K562 (cell line): Measurements from ENCODE around the gene R3HDM2. TPM values are rescaled to one million over a fixed set of nuclear protein-coding genes. Genes with fewer than 3 reads are reported as not detected.

Experiments used
- ESRRA ChIP-seq: fragments of 450-650 bp; IDR thresholded peaks from 2 replicates; pipeline ENCODE4 v1.6.1; 2014; ENCODE audit warnings: low read depth, mild to moderate bottlenecking, moderate library complexity, borderline replicate concordance
- ETS2 ChIP-seq: IDR thresholded peaks from 2 replicates; pipeline ENCODE4 v1.6.1; 2016; ENCODE audit warnings: borderline replicate concordance, missing genetic modification characterization, mild to moderate bottlenecking, moderate library complexity, missing compliant biosample characterization; ENCODE audit not compliant: poor library complexity, severe bottlenecking
- HMG20B ChIP-seq: fragments of 250-450 bp; sonication (Bioruptor Pico); IDR thresholded peaks from 2 replicates; pipeline ENCODE4 v1.5.0; 2021; ENCODE audit warnings: mild to moderate bottlenecking
- NCOA1 ChIP-seq: fragments of 450-650 bp; IDR thresholded peaks from 2 replicates; pipeline ENCODE4 v1.6.1; 2016; ENCODE audit warnings: low read depth
- RAD21 ChIP-seq, 2 experiments: fragments of 250-450 bp in 1 of 2; fragments of 450-650 bp in 1 of 2; sonication (Bioruptor Pico) in 1 of 2; formaldehyde crosslinking in 1 of 2; IDR thresholded peaks in 1 of 2; conservative IDR thresholded peaks in 1 of 2; 2 replicates each; pipeline versions ENCODE4 v1.4.0 to v1.8.0; 2020 to 2022; ENCODE audit warnings: mild to moderate bottlenecking in 2 of 2, moderate library complexity in 1 of 2
- ZNF3 ChIP-seq: fragments of 250-450 bp; sonication (Bioruptor Pico); IDR thresholded peaks from 2 replicates; pipeline ENCODE4 v1.5.0; 2021; ENCODE audit warnings: mild to moderate bottlenecking, moderate library complexity
- ZNF347 ChIP-seq: fragments of 450-650 bp; formaldehyde crosslinking; IDR thresholded peaks from 2 replicates; pipeline ENCODE4 v1.4.0; 2020; ENCODE audit warnings: low read depth, mild to moderate bottlenecking, moderate library complexity
- ZSCAN32 ChIP-seq: fragments of 450-650 bp; formaldehyde crosslinking; IDR thresholded peaks from 2 replicates; pipeline ENCODE4 v1.4.0; 2020; ENCODE audit warnings: mild to moderate bottlenecking, moderate library complexity
- polyA plus RNA-seq, 8 experiments: library from polyadenylated mRNA; depleted of rRNA in 4 of 8; stranded (reverse) in 5 of 8; unstranded in 3 of 8; fragments of >200 nt; fragmentation: Nextera tagmentation in 2 of 8; fragmentation: Illumina TruSeq in 1 of 8; extraction: Ambion mirVana in 2 of 8; extraction: Trizol in 1 of 8; gene quantifications; 2 replicates each; pipeline versions ENCODE4 v1.2.1 to v1.2.3, GENCODE V29; 2011 to 2014; ENCODE audit warnings: inconsistent platforms in 1 of 8, missing spikeins in 1 of 8
- total RNA-seq, 7 experiments: library from RNA; depleted of rRNA in 6 of 7; stranded (reverse); fragments of >200 nt in 6 of 7; fragmentation: Illumina TruSeq in 2 of 7; extraction: Trizol in 2 of 7; gene quantifications; 2 replicates each; pipeline versions ENCODE4 v1.2.1 to v1.2.3, GENCODE V29; 2011 to 2021; ENCODE audit warnings: low replicate concordance in 1 of 7
- TF ChIP-seq, protein P1 (sequence below), 2 experiments: fragments of 450-650 bp; IDR thresholded peaks; 2 replicates each; pipeline ENCODE4 v1.6.1; 2018; ENCODE audit warnings: mild to moderate bottlenecking in 2 of 2, low read depth in 1 of 2; ENCODE audit not compliant: partially characterized antibody in 2 of 2
- TF ChIP-seq, protein P2 (sequence below): sonication (generic); formaldehyde crosslinking; IDR thresholded peaks from 2 replicates; pipeline ENCODE4 v1.8.0; 2022; ENCODE audit warnings: mild to moderate bottlenecking, missing genetic modification reagents
- TF ChIP-seq, protein P3 (sequence below): fragments of 450-650 bp; IDR thresholded peaks from 2 replicates; pipeline ENCODE4 v1.6.1; 2016; ENCODE audit warnings: borderline replicate concordance
- TF ChIP-seq, protein P4 (sequence below): fragments of 250-450 bp; sonication (Bioruptor Pico); IDR thresholded peaks from 2 replicates; pipeline ENCODE4 v1.8.0; 2021; ENCODE audit warnings: moderate library complexity, mild to moderate bottlenecking, inconsistent platforms
- TF ChIP-seq, protein P5 (sequence below): fragments of 450-650 bp; IDR thresholded peaks from 2 replicates; pipeline ENCODE4 v1.6.1; 2017; ENCODE audit warnings: antibody characterized with exemption
- TF ChIP-seq, protein P6 (sequence below): sonication (generic); formaldehyde crosslinking; IDR thresholded peaks from 2 replicates; pipeline ENCODE4 v1.8.0; 2022; ENCODE audit warnings: missing genetic modification reagents, mild to moderate bottlenecking, moderate library complexity, borderline replicate concordance
- TF ChIP-seq, protein P7 (sequence below): fragments of 450-650 bp; IDR thresholded peaks from 2 replicates; pipeline ENCODE4 v1.6.1; 2016; ENCODE audit warnings: missing biosample characterization, missing genetic modification characterization

R3HDM2 gene
- total and polyA plus RNA-seq, 9 of the 15 experiments (the other 6 are each of a cell fraction or from before 2014, with no cell fraction given) = 3.3 to 18.8 (median 9.0) TPM

DNA sequence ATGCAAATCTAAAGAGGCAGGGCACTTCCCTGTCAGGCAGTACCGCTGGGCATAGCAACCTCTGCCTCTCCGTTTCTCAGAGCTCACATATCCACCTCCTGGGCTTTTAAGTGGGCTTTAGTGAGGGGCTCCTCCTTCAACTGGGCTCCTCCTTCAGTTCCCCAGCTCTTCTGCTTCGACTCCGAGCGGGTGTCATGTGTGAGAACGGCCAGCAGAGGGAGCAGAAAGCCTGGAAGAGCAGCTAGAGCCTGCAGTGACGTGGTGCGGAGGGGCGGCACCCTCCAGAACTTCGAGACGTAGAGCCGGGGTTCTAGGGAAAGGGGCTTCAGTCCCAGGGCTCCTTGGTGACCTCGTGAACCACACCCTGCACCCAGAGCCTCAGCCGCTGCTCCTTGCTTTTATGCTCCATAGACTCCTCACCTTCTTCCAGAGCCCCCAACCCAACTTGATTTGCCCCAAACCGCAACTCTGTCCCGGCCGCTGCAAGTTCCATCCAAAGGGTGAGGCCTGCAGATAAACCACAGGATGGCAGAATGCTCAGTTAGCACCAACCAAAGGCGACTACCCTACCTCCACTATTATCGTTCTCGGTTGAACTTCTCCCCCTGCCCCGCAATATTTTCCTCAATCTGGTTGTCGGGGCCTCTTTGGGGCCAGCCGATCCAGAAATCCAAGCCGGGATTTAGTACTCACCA lies 28.4 kb upstream of the R3HDM2 start (continued):
- TF ChIP-seq, protein P1, sequence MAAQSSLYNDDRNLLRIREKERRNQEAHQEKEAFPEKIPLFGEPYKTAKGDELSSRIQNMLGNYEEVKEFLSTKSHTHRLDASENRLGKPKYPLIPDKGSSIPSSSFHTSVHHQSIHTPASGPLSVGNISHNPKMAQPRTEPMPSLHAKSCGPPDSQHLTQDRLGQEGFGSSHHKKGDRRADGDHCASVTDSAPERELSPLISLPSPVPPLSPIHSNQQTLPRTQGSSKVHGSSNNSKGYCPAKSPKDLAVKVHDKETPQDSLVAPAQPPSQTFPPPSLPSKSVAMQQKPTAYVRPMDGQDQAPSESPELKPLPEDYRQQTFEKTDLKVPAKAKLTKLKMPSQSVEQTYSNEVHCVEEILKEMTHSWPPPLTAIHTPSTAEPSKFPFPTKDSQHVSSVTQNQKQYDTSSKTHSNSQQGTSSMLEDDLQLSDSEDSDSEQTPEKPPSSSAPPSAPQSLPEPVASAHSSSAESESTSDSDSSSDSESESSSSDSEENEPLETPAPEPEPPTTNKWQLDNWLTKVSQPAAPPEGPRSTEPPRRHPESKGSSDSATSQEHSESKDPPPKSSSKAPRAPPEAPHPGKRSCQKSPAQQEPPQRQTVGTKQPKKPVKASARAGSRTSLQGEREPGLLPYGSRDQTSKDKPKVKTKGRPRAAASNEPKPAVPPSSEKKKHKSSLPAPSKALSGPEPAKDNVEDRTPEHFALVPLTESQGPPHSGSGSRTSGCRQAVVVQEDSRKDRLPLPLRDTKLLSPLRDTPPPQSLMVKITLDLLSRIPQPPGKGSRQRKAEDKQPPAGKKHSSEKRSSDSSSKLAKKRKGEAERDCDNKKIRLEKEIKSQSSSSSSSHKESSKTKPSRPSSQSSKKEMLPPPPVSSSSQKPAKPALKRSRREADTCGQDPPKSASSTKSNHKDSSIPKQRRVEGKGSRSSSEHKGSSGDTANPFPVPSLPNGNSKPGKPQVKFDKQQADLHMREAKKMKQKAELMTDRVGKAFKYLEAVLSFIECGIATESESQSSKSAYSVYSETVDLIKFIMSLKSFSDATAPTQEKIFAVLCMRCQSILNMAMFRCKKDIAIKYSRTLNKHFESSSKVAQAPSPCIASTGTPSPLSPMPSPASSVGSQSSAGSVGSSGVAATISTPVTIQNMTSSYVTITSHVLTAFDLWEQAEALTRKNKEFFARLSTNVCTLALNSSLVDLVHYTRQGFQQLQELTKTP (IDR thresholded peaks at IDR 0.05; ENCODE audit: low read depth in 1 of 2, partially characterized antibody in 2 of 2) = peak; percentile 3 to 68
- TF ChIP-seq ZSCAN32 (CRISPR knock-in tag) (no peak), HMG20B (CRISPR knock-in tag) (no peak), RAD21 (CRISPR knock-in tag; conservative IDR thresholded peaks at IDR 0.05 in 1 of 2, IDR thresholded peaks at IDR 0.05 in 1 of 2) (peak; percentile 71 to 85), ESRRA (peak; percentile 56; the same call in 1 of the 2 replicates), ETS2 (tag) (no peak), NCOA1 (0 out of 2 replicates have a peak, but pooled peaks have one; percentile 13), ZNF3 (CRISPR knock-in tag) (no peak), ZNF347 (CRISPR knock-in tag) (no peak)
- TF ChIP-seq, protein P2, sequence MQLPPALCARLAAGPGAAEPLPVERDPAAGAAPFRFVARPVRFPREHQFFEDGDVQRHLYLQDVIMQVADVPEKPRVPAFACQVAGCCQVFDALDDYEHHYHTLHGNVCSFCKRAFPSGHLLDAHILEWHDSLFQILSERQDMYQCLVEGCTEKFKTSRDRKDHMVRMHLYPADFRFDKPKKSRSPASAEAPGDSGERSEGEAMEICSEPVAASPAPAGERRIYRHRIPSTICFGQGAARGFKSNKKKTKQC (CRISPR knock-in tag) = peak; percentile 68; the same call in 1 of the 2 replicates
- TF ChIP-seq, protein P3, sequence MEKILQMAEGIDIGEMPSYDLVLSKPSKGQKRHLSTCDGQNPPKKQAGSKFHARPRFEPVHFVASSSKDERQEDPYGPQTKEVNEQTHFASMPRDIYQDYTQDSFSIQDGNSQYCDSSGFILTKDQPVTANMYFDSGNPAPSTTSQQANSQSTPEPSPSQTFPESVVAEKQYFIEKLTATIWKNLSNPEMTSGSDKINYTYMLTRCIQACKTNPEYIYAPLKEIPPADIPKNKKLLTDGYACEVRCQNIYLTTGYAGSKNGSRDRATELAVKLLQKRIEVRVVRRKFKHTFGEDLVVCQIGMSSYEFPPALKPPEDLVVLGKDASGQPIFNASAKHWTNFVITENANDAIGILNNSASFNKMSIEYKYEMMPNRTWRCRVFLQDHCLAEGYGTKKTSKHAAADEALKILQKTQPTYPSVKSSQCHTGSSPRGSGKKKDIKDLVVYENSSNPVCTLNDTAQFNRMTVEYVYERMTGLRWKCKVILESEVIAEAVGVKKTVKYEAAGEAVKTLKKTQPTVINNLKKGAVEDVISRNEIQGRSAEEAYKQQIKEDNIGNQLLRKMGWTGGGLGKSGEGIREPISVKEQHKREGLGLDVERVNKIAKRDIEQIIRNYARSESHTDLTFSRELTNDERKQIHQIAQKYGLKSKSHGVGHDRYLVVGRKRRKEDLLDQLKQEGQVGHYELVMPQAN = 0 out of 2 replicates have a peak, but pooled peaks have one; percentile 40
- TF ChIP-seq, protein P4, sequence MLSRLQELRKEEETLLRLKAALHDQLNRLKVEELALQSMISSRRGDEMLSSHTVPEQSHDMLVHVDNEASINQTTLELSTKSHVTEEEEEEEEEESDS = no peak
- TF ChIP-seq, protein P5, sequence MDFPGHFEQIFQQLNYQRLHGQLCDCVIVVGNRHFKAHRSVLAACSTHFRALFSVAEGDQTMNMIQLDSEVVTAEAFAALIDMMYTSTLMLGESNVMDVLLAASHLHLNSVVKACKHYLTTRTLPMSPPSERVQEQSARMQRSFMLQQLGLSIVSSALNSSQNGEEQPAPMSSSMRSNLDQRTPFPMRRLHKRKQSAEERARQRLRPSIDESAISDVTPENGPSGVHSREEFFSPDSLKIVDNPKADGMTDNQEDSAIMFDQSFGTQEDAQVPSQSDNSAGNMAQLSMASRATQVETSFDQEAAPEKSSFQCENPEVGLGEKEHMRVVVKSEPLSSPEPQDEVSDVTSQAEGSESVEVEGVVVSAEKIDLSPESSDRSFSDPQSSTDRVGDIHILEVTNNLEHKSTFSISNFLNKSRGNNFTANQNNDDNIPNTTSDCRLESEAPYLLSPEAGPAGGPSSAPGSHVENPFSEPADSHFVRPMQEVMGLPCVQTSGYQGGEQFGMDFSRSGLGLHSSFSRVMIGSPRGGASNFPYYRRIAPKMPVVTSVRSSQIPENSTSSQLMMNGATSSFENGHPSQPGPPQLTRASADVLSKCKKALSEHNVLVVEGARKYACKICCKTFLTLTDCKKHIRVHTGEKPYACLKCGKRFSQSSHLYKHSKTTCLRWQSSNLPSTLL = no peak
- TF ChIP-seq, protein P6, sequence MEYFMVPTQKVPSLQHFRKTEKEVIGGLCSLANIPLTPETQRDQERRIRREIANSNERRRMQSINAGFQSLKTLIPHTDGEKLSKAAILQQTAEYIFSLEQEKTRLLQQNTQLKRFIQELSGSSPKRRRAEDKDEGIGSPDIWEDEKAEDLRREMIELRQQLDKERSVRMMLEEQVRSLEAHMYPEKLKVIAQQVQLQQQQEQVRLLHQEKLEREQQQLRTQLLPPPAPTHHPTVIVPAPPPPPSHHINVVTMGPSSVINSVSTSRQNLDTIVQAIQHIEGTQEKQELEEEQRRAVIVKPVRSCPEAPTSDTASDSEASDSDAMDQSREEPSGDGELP (CRISPR knock-in tag) = peak; percentile 81; the same call in 1 of the 2 replicates
- TF ChIP-seq, protein P7, sequence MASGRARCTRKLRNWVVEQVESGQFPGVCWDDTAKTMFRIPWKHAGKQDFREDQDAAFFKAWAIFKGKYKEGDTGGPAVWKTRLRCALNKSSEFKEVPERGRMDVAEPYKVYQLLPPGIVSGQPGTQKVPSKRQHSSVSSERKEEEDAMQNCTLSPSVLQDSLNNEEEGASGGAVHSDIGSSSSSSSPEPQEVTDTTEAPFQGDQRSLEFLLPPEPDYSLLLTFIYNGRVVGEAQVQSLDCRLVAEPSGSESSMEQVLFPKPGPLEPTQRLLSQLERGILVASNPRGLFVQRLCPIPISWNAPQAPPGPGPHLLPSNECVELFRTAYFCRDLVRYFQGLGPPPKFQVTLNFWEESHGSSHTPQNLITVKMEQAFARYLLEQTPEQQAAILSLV (tag) = no peak
